Stimulated activated CD4-positive, alpha-beta T cell treated with anti-CD3 and anti-CD28 coated beads, Interleukin-1b, Interleukin-23, amount 100 ng/mL, for 1 hour (primary cell): ENCODE data around the gene LHX2.

ENCODE experiments used
- DNase-seq, 2 donors: peaks; one replicate each; pipeline ENCODE4 v3.0.0-alpha.2; 2020; ENCODE audit warnings: low read depth in 2 of 2

LHX2 gene

GRCh38 chr9:123999661-124000060 is 11.9 kb upstream of the LHX2 start:
- no peak for DNase-seq

GRCh38 chr9:124000161-124000783 is 11.3 kb upstream of the LHX2 start:
- DNase-seq, result no peak

- no peak for DNase-seq
These were observed 10.6 kb upstream of the LHX2 start for GRCh38 chr9:124000784-124001457.

- no peak for DNase-seq
These were observed 10.1 kb upstream of the LHX2 start for GRCh38 chr9:124001458-124001799.

- no peak for DNase-seq
These were observed 9.6 kb upstream of the LHX2 start for GRCh38 chr9:124001866-124002525.

GRCh38 chr9:124003636-124004349 is 7.8 kb upstream of the LHX2 start:
- no peak for DNase-seq

GRCh38 chr9:124004593-124004992 is 7.0 kb upstream of the LHX2 start:
- no peak for DNase-seq

- no peak for DNase-seq
These were observed 6.4 kb upstream of the LHX2 start for GRCh38 chr9:124005029-124005771.

GRCh38 chr9:124006448-124007361 is 4.9 kb upstream of the LHX2 start:
- no peak for DNase-seq

- no peak for DNase-seq
These were observed 3.8 kb upstream of the LHX2 start for GRCh38 chr9:124007565-124008302.

- no peak for DNase-seq
These were observed 3.3 kb upstream of the LHX2 start for GRCh38 chr9:124008303-124008693.

- DNase-seq, result no peak
These were observed 2.7 kb upstream of the LHX2 start for GRCh38 chr9:124008694-124009530.

GRCh38 chr9:124009531-124010217 is 1.9 kb upstream of the LHX2 start:
- DNase-seq, result no peak

GRCh38 chr9:124010303-124010664 is 1.3 kb upstream of the LHX2 start:
- DNase-seq, result no peak

- no peak for DNase-seq
These were observed 775 bp upstream of the LHX2 start for GRCh38 chr9:124010665-124011321.

GRCh38 chr9:124012368-124013301 is 1.1 kb downstream of the LHX2 start:
- no peak for DNase-seq
